Left lung (tissue), 10 donors: ENCODE measurements around the gene SFTPB. TPM values are rescaled to one million over a fixed set of nuclear protein-coding genes. Genes with fewer than 3 reads are reported as not detected.

Experiments used
- ATAC-seq: fragments of 200-7000 bp; cut with Tn5 transposase; one replicate; pipeline ENCODE4 v1.9.1; 2020; ENCODE audit warnings: moderate library complexity
- DNase-seq, 4 donors: peaks; one replicate each; pipeline ENCODE4 v3.0.0-alpha.2; 2013 to 2020
- H3K27ac ChIP-seq, 2 donors: fragments of 200-600 bp; sonication (generic) in 1 of 2; one replicate each; pipeline versions ENCODE4 v1.5.0 to v1.8.0; 2020 to 2021
- H3K27me3 ChIP-seq, 2 donors: fragments of 200-600 bp; sonication (generic) in 1 of 2; one replicate each; pipeline versions ENCODE4 v1.5.0 to v1.8.0; 2020 to 2021
- H3K36me3 ChIP-seq, 2 donors: fragments of 200-600 bp; sonication (generic) in 1 of 2; one replicate each; pipeline versions ENCODE4 v1.5.0 to v1.8.0; 2020 to 2021
- H3K4me1 ChIP-seq, 2 donors: fragments of 200-600 bp; one replicate each; pipeline ENCODE4 v1.8.0; 2021
- H3K4me3 ChIP-seq, 2 donors: fragments of 200-600 bp; sonication (generic) in 1 of 2; one replicate each; pipeline versions ENCODE4 v1.5.0 to v1.8.0; 2020 to 2021; ENCODE audit warnings: mild to moderate bottlenecking in 1 of 2
- H3K9me3 ChIP-seq, 2 donors: fragments of 200-600 bp; sonication (generic) in 1 of 2; one replicate each; pipeline versions ENCODE4 v1.5.0 to v1.8.0; 2020 to 2021
- intact Hi-C, 2 donors: fragments of 100-400 bp; cut with DNase I; formaldehyde crosslinking; loops; one replicate each; pipeline versions ENCODE4 v1.11.2 to v1.14.2; 2022
- polyA plus RNA-seq, 6 donors: library from polyadenylated mRNA; unstranded; fragments of 120-200 nt; gene quantifications; one replicate each; pipeline ENCODE4 v1.2.1, GENCODE V29; 2013; ENCODE audit not compliant: insufficient read length in 6 of 6
- total RNA-seq, 2 donors: library from RNA; stranded (reverse); fragmentation: NEBNext Ultra II Directional; extraction: Animal tissue kit (Norgen Biotek cat#: 25700); gene quantifications; one replicate each; pipeline ENCODE4 v1.2.1, GENCODE V29; 2021
- TF ChIP-seq, protein P1 (sequence below), 2 donors: fragments of 200-600 bp; sonication (generic) in 1 of 2; IDR thresholded peaks; one replicate each; pipeline versions ENCODE4 v1.5.0 to v1.8.0; 2021; ENCODE audit warnings: antibody characterized with exemption in 2 of 2
- donor health status: DM: no; HTN: yes; CAD: no.
- donor health status: DM: no; HTN: no; CAD: no.

The SFTPB gene
- total and polyA plus RNA-seq, 8 donors = 183 to 18,328 (median 525) TPM

GRCh38 chr2:85613717-85614515 is 54.1 kb downstream of the SFTPB start:
- ATAC-seq (no peak), DNase-seq (peak in 1 of 4 donors; percentile 6)
- no peaks in the 10 kb centered on the region for H3K27me3 ChIP-seq
- no peaks in the 10 kb centered on the region for H3K9me3 ChIP-seq
- intact Hi-C loops = no loop called here
- H3K36me3 ChIP-seq = peaks cover 0 to 17% of the 10 kb centered on the region in 2 donors
- peaks cover 14 to 64% of the 10 kb centered on the region in 2 donors for H3K4me1 ChIP-seq
- no peak overlapping the region for H3K4me3 ChIP-seq
- H3K27ac ChIP-seq = no peak overlapping the region
- TF ChIP-seq, protein P1, sequence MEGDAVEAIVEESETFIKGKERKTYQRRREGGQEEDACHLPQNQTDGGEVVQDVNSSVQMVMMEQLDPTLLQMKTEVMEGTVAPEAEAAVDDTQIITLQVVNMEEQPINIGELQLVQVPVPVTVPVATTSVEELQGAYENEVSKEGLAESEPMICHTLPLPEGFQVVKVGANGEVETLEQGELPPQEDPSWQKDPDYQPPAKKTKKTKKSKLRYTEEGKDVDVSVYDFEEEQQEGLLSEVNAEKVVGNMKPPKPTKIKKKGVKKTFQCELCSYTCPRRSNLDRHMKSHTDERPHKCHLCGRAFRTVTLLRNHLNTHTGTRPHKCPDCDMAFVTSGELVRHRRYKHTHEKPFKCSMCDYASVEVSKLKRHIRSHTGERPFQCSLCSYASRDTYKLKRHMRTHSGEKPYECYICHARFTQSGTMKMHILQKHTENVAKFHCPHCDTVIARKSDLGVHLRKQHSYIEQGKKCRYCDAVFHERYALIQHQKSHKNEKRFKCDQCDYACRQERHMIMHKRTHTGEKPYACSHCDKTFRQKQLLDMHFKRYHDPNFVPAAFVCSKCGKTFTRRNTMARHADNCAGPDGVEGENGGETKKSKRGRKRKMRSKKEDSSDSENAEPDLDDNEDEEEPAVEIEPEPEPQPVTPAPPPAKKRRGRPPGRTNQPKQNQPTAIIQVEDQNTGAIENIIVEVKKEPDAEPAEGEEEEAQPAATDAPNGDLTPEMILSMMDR (IDR thresholded peaks at IDR 0.05) = no peak

- DNase-seq (peak; percentile 85 to 98 (median 92)), ATAC-seq (peak; percentile 83)
- TF ChIP-seq, protein P1 (IDR thresholded peaks at IDR 0.05) = no peak
- Histone ChIP-seq H3K4me3 (peak within 1 kb of the TSS; percentile 96 to 98), H3K27me3 (no peaks in the 10 kb centered on the region), H3K27ac (peak within 1 kb of the TSS; percentile 78 to 91), H3K4me1 (peaks cover 17 to 56% of the 10 kb centered on the region in 2 donors), H3K36me3 (peaks cover 0 to 25% of the 10 kb centered on the region in 2 donors), H3K9me3 (no peaks in the 10 kb centered on the region)
- intact Hi-C loops = no loop called here
Measured at GRCh38 chr2:85611705-85612587, 56.1 kb downstream of the SFTPB start, which contains the start of gene C2orf68. C2orf68 (minus strand) TSS chr2:85612066; CDS start chr2:85611984, 82 bp downstream.

- H3K9me3 ChIP-seq = no peaks in the 10 kb centered on the region
- TF ChIP-seq, protein P1 (IDR thresholded peaks at IDR 0.05) = no peak
Measured at GRCh38 chr2:85611217-85611704, 56.7 kb downstream of the SFTPB start.

More at GRCh38 chr2:85611217-85611704, 56.7 kb downstream of the SFTPB start:
- H3K27ac ChIP-seq = peak overlapping the region; percentile 78 to 91
- peak; percentile 28 for ATAC-seq
- no peaks in the 10 kb centered on the region for H3K27me3 ChIP-seq
- H3K36me3 ChIP-seq = peaks cover 0 to 25% of the 10 kb centered on the region in 2 donors
- DNase-seq = no peak
- intact Hi-C loops = no loop called here
- H3K4me1 ChIP-seq = peaks cover 14 to 58% of the 10 kb centered on the region in 2 donors
- peak overlapping the region; percentile 96 to 98 for H3K4me3 ChIP-seq

Other genes with a start within 250 kb of the SFTPB start
- gene SH2D6, start 249.5 kb downstream of the SFTPB start, total RNA-seq = under 1 TPM; 0.60 to 0.90 TPM
- 1 to 10 TPM in 2 of 6 donors, under 1 TPM in 4; 0.42 to 1.3 (median 0.80) TPM for gene SH2D6, start 249.5 kb downstream of the SFTPB start, polyA plus RNA-seq
- gene MAT2A, start 129.0 kb downstream of the SFTPB start, total RNA-seq = 100 to 1,000 TPM; 135 to 194 TPM
- 100 to 1,000 TPM; 287 to 341 (median 313) TPM for gene MAT2A, start 129.0 kb downstream of the SFTPB start, polyA plus RNA-seq
- 100 to 1,000 TPM in 1 of 2 donors, 10 to 100 TPM in 1; 71.8 to 126 TPM for gene GGCX, start 106.7 kb downstream of the SFTPB start, total RNA-seq
- gene GGCX, start 106.7 kb downstream of the SFTPB start, polyA plus RNA-seq = 10 to 100 TPM; 31.9 to 37.9 (median 37.0) TPM
- 100 to 1,000 TPM; 176 to 250 TPM for gene VAMP8, start 90.6 kb downstream of the SFTPB start, total RNA-seq
- gene VAMP8, start 90.6 kb downstream of the SFTPB start, polyA plus RNA-seq = 10 to 100 TPM; 51.8 to 76.7 (median 62.4) TPM
- gene VAMP5, start 83.8 kb downstream of the SFTPB start, total RNA-seq = 10 to 100 TPM; 58.2 to 87.7 TPM
- gene VAMP5, start 83.8 kb downstream of the SFTPB start, polyA plus RNA-seq = 10 to 100 TPM; 49.6 to 65.9 (median 55.7) TPM
- gene RNF181, start 72.5 kb downstream of the SFTPB start, total RNA-seq = 100 to 1,000 TPM; 101 to 107 TPM
- gene RNF181, start 72.5 kb downstream of the SFTPB start, polyA plus RNA-seq = 100 to 1,000 TPM in 3 of 6 donors, 10 to 100 TPM in 3; 94.9 to 109 (median 101) TPM
- 10 to 100 TPM; 28.2 to 39.6 TPM for gene TMEM150A, start 65.5 kb downstream of the SFTPB start, total RNA-seq
- gene TMEM150A, start 65.5 kb downstream of the SFTPB start, polyA plus RNA-seq = 10 to 100 TPM; 11.5 to 16.7 (median 13.2) TPM
- 10 to 100 TPM; 37.0 to 42.5 TPM for gene C2orf68, start 56.1 kb downstream of the SFTPB start, total RNA-seq
- gene C2orf68, start 56.1 kb downstream of the SFTPB start, polyA plus RNA-seq = 10 to 100 TPM; 69.9 to 79.0 (median 74.5) TPM
- 10 to 100 TPM; 44.5 to 45.5 TPM for gene USP39, start 52.0 kb downstream of the SFTPB start, total RNA-seq
- 10 to 100 TPM; 55.1 to 70.8 (median 68.5) TPM for gene USP39, start 52.0 kb downstream of the SFTPB start, polyA plus RNA-seq
- 10 to 100 TPM in 1 of 2 donors, 1 to 10 TPM in 1; 9.2 to 10.5 TPM for gene GNLY, start 26.2 kb upstream of the SFTPB start, total RNA-seq
- gene GNLY, start 26.2 kb upstream of the SFTPB start, polyA plus RNA-seq = 1 to 10 TPM in 5 of 6 donors, under 1 TPM in 1; 0.90 to 7.4 (median 2.0) TPM
- gene ATOH8, start 85.8 kb upstream of the SFTPB start, total RNA-seq = 10 to 100 TPM; 24.7 to 27.1 TPM
- gene ATOH8, start 85.8 kb upstream of the SFTPB start, polyA plus RNA-seq = 10 to 100 TPM; 30.5 to 36.5 (median 34.9) TPM
- 100 to 1,000 TPM in 1 of 2 donors, 10 to 100 TPM in 1; 58.4 to 102 TPM for gene ST3GAL5, start 220.8 kb upstream of the SFTPB start, total RNA-seq
- 100 to 1,000 TPM in 2 of 6 donors, 10 to 100 TPM in 4; 68.8 to 108 (median 93.9) TPM for gene ST3GAL5, start 220.8 kb upstream of the SFTPB start, polyA plus RNA-seq